HL-60 (cell line): ENCODE measurements around the gene BCL2A1.
A peak's percentile ranks its signal among the peaks of the same experiment; 100 is the strongest.

Experiments
- DNase-seq, 2 experiments: peaks; one replicate each; pipeline ENCODE4 v3.0.0-alpha.2; 2010 to 2020; ENCODE audit warnings: low read depth in 1 of 2, low spot score in 1 of 2
- H3K27ac ChIP-seq: fragments of 250-450 bp; sonication (Bioruptor Pico); replicated peaks from 2 replicates; pipeline ENCODE4 v1.5.1; 2020; ENCODE audit warnings: mild to moderate bottlenecking, moderate library complexity
- H3K27me3 ChIP-seq: fragments of 250-450 bp; sonication (Bioruptor Pico); 2 replicates; pipeline ENCODE4 v1.5.1; 2021; ENCODE audit warnings: mild to moderate bottlenecking, moderate library complexity; ENCODE audit not compliant: insufficient read depth, poor library complexity, severe bottlenecking
- H3K4me3 ChIP-seq: replicated peaks from 2 replicates; pipeline ENCODE4 v1.5.1; 2011; ENCODE audit warnings: mild to moderate bottlenecking, control low read depth, low read length; ENCODE audit not compliant: insufficient read depth
- GABPA ChIP-seq: IDR thresholded peaks from 2 replicates; pipeline ENCODE4 v1.6.1; 2012; ENCODE audit warnings: low read depth
- POLR2AphosphoS5 ChIP-seq: IDR thresholded peaks from 2 replicates; pipeline ENCODE4 v1.6.1; 2012; ENCODE audit warnings: low read depth
- SPI1 ChIP-seq: IDR thresholded peaks from 2 replicates; pipeline ENCODE4 v1.6.1; 2012; ENCODE audit warnings: low read depth, mild to moderate bottlenecking, borderline replicate concordance
- TF ChIP-seq, protein P1 (sequence below): IDR thresholded peaks from one replicate; pipeline ENCODE4 v1.5.1; 2011; ENCODE audit warnings: low read length, control low read depth, inconsistent platforms; ENCODE audit not compliant: insufficient read depth
- TF ChIP-seq, protein P2 (sequence below): IDR thresholded peaks from 2 replicates; pipeline ENCODE4 v1.6.1; 2012; ENCODE audit warnings: low read depth; ENCODE audit not compliant: insufficient replicate concordance

Gene BCL2A1

DNA sequence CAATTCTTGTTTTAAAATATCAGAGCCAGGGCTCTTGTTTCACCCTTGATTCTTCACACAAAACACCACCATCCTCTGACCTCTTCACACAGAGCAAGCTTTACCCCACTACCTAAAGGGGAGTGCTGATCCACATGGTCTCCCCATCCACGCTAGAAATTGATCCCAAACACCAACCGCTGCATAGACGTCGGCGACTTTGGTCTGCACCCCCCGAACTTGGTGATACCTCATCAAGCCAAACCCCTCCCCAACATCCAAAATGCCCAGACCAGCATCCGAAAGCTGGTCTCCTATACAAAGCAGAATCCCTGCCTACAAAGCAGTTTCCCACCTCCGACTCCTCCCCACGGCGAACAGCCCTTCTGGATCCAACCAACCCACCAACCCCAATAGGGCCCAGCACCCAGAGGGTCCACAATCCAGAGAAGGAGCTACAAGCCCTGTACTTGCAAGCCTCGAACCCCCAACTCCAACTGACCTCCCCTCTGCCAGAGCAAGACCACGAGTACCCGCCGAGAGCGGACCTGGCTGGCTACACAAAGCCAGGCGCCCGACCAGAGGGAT lies 48.4 kb downstream of the BCL2A1 start:
- H3K4me3 ChIP-seq: peak overlapping the region; percentile 95
- H3K27ac ChIP-seq: peak overlapping the region; percentile 94
- TF ChIP-seq GABPA (no peak), POLR2AphosphoS5 (no peak), SPI1 (no peak)
- TF ChIP-seq, protein P1, sequence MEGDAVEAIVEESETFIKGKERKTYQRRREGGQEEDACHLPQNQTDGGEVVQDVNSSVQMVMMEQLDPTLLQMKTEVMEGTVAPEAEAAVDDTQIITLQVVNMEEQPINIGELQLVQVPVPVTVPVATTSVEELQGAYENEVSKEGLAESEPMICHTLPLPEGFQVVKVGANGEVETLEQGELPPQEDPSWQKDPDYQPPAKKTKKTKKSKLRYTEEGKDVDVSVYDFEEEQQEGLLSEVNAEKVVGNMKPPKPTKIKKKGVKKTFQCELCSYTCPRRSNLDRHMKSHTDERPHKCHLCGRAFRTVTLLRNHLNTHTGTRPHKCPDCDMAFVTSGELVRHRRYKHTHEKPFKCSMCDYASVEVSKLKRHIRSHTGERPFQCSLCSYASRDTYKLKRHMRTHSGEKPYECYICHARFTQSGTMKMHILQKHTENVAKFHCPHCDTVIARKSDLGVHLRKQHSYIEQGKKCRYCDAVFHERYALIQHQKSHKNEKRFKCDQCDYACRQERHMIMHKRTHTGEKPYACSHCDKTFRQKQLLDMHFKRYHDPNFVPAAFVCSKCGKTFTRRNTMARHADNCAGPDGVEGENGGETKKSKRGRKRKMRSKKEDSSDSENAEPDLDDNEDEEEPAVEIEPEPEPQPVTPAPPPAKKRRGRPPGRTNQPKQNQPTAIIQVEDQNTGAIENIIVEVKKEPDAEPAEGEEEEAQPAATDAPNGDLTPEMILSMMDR: no peak
- TF ChIP-seq, protein P2, sequence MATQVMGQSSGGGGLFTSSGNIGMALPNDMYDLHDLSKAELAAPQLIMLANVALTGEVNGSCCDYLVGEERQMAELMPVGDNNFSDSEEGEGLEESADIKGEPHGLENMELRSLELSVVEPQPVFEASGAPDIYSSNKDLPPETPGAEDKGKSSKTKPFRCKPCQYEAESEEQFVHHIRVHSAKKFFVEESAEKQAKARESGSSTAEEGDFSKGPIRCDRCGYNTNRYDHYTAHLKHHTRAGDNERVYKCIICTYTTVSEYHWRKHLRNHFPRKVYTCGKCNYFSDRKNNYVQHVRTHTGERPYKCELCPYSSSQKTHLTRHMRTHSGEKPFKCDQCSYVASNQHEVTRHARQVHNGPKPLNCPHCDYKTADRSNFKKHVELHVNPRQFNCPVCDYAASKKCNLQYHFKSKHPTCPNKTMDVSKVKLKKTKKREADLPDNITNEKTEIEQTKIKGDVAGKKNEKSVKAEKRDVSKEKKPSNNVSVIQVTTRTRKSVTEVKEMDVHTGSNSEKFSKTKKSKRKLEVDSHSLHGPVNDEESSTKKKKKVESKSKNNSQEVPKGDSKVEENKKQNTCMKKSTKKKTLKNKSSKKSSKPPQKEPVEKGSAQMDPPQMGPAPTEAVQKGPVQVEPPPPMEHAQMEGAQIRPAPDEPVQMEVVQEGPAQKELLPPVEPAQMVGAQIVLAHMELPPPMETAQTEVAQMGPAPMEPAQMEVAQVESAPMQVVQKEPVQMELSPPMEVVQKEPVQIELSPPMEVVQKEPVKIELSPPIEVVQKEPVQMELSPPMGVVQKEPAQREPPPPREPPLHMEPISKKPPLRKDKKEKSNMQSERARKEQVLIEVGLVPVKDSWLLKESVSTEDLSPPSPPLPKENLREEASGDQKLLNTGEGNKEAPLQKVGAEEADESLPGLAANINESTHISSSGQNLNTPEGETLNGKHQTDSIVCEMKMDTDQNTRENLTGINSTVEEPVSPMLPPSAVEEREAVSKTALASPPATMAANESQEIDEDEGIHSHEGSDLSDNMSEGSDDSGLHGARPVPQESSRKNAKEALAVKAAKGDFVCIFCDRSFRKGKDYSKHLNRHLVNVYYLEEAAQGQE: no peak
- H3K27me3 ChIP-seq: no peaks in the 10 kb centered on the region
- no peak for DNase-seq

DNA sequence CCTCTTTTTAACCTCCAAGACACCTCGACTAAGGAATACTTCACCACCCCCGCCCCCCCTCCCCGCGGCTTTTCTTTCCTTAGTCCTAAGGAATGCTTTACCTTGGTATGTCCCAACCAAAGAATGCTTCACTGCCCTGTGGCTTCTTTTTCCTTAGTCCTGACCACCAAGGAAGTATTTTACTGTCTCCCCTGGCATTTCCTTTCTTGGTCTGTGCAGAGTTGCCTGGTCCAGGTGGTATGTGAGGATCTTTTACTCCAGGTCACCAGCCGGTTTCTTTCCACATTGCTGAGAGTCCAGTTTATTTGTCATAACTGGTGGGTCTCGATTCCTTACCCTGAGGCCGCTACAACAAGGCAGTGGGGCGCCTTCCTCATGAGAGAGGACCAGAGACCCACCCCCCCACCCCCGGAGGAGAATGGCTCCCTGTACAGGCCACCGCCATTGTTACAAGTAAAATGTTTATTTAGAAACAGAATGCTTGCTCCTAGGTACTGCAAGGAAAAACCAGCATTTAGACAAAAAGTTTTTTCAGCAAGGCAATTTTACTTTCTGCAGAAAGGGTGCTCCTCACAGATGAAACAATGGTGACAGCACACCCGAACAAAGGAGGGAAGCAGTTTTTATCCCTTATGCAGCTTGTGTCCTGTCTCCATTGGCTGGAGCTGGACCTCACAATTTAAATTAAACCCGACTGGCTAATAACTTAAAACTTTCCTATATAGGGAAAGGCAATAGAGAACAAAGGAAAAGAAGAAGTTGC lies 51.1 kb downstream of the BCL2A1 start:
- no peak overlapping the region for H3K27ac ChIP-seq
- no peak for DNase-seq
- no peak overlapping the region for H3K4me3 ChIP-seq
- no peak for TF ChIP-seq GABPA
- no peaks in the 10 kb centered on the region for H3K27me3 ChIP-seq

DNA sequence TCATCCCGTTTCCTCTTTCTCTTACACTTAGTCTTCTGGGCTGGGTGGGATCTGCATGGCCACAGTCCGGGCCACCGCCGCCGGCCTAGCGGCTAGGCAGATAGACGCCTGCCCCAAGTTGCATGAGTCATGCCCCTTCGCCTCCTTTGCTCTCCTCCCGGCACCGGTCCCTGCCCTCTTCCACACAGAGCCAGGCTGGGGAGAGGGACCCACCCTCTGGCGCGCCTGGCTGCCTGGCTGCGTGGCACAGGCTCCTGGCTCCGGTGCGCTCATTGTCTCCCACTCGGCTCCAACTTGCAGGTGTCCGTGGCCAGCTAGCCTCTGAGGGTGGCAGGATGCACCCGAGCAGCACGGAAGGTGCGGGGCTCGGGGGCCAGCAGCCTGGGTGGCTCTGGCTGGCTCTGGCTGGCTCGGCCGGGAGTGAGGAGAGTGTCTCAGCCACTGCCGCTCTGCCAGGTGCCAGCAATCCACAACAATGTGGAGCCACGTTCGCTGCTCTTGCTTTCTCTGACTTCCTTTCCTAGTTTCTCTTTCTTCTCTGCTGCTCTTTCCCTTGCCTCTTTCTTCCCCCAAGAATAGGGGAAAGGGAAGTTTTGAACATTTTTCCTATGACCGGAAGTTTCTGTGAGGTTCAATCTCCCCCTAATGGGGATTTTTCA lies 51.8 kb downstream of the BCL2A1 start:
- no peak overlapping the region for H3K4me3 ChIP-seq
- DNase-seq: no peak

DNA sequence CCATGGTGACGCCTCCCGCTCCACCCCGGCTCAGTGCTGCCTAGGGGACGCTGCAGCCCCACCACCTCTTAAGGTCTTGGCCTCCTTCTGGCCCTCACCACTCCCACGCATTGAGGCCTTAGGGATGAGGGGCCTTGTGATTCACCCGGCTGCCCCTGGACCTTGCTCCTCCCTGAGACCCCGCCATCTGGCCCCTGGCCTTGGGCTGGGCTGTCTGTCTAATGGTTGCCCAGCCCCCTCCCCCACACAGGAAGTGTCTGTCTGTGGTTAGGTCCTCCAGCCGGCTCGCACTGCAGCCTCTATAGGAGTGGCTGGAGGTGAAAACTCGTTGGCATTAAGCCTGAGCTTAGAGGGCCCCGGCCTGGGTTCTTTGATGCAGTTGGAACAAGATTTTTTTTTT lies 52.7 kb downstream of the BCL2A1 start:
- no peak overlapping the region for H3K27ac ChIP-seq
- TF ChIP-seq, protein P1: no peak
- peak; percentile 39; the same call in 1 of the 2 replicates for TF ChIP-seq POLR2AphosphoS5
- DNase-seq: no peak
- H3K27me3 ChIP-seq: no peaks in the 10 kb centered on the region
- H3K4me3 ChIP-seq: no peak overlapping the region

More for the DNA sequence above, 51.8 kb downstream of the BCL2A1 start:
- Histone ChIP-seq H3K27me3 (no peaks in the 10 kb centered on the region), H3K27ac (no peak overlapping the region)
- TF ChIP-seq GABPA: no peak
- TF ChIP-seq, protein P2: no peak
